ENCODE results near the gene STYK1.

- TF ChIP-seq CTCF (IDR thresholded peaks at IDR 0.05; ENCODE audit: insufficient read depth, low read length, poor library complexity, severe bottlenecking) (no peak), EZH2phosphoT487 (conservative IDR thresholded peaks at IDR 0.05; ENCODE audit: low read length) (no peak)
Observed at GRCh38 chr12:10688042-10688441, 14.2 kb upstream of the STYK1 start.
